ENCODE results near the gene YBX3.

The YBX3 gene

DNA sequence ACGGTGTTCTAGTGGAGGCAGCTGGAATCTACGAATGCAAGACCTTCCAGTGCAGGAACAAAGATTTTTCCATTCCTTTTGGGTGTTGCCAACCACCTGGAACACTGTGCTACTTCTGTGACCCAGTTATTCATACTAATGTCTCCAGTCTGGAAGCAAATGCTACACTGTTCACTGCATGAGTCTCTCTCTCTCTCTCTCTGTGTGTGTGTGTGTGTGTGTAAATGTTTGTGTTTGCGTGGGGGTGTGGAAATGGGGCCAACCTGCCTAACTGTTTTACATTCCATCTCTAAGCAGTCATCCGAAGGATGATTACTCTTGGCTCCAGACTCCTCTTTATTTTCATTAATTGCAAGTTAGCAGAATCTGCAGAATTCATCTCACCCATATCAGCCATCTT lies 29.9 kb upstream of the YBX3 start:
- WGBS (ENCODE audit: extremely low coverage, insufficient coverage, insufficient read length) = no CpG with 5 or more reads among the region's 4 CpGs
- no peak overlapping the region for H2BK12ac ChIP-seq (ENCODE audit: low read length)
- no peak overlapping the region for H3K4me3 ChIP-seq (ENCODE audit: low read depth, low read length)
- H3K4ac ChIP-seq (ENCODE audit: low read depth, low read length) = no peak overlapping the region
- no peak overlapping the region for H3K18ac ChIP-seq (ENCODE audit: low read length)
- H3K4me1 ChIP-seq (ENCODE audit: control insufficient read depth in 1 of 2, insufficient read depth in 2 of 2, low read length in 2 of 2) = no peaks in the 10 kb centered on the region
- no peaks in the 10 kb centered on the region for H3K79me1 ChIP-seq (ENCODE audit: low read length)
- H4K91ac ChIP-seq (ENCODE audit: low read depth, low read length) = no peak overlapping the region
- H3K23ac ChIP-seq (ENCODE audit: low read length) = no peak overlapping the region
- H2BK5ac ChIP-seq (ENCODE audit: low read depth, low read length, poor library complexity) = no peak overlapping the region
- H3K79me2 ChIP-seq (ENCODE audit: control insufficient read depth, insufficient read depth, low read length, poor library complexity) = no peaks in the 10 kb centered on the region
- no peak overlapping the region for H3K4me2 ChIP-seq (ENCODE audit: low read length)
- H3K27me3 ChIP-seq (ENCODE audit: insufficient read depth, low read length) = no peaks in the 10 kb centered on the region
- H3K14ac ChIP-seq (ENCODE audit: low read length) = no peak overlapping the region
- no peak overlapping the region for H4K8ac ChIP-seq (ENCODE audit: low read depth, low read length)
- H2AK5ac ChIP-seq (ENCODE audit: low read length) = no peak overlapping the region
- H2AFZ ChIP-seq (ENCODE audit: insufficient read depth, low read length, poor library complexity) = no peak overlapping the region
- no peaks in the 10 kb centered on the region for H3K36me3 ChIP-seq (ENCODE audit: control insufficient read depth in 1 of 2, insufficient read depth in 2 of 2, low read length in 2 of 2)
- no peak overlapping the region for H3K9ac ChIP-seq (ENCODE audit: low read length)
- H2BK120ac ChIP-seq (ENCODE audit: insufficient read depth, low read length, poor library complexity) = no peak overlapping the region
- peaks cover 4% of the 10 kb centered on the region for H3K9me3 ChIP-seq (ENCODE audit: insufficient read depth, low read depth, low read length)
- H3K27ac ChIP-seq (ENCODE audit: low read depth, low read length) = no peak overlapping the region
- no peak overlapping the region for H4K12ac ChIP-seq (ENCODE audit: low read depth, low read length)
- peak in 1 of 2 donors; percentile 11 for DNase-seq

- DNase-seq = peak in 1 of 2 donors; percentile 4
- Histone ChIP-seq H3K9ac (ENCODE audit: low read length) (no peak overlapping the region), H3K79me2 (ENCODE audit: control insufficient read depth, insufficient read depth, low read length, poor library complexity) (no peaks in the 10 kb centered on the region), H3K4ac (ENCODE audit: low read depth, low read length) (no peak overlapping the region), H3K18ac (ENCODE audit: low read length) (no peak overlapping the region), H3K14ac (ENCODE audit: low read length) (no peak overlapping the region), H3K23ac (ENCODE audit: low read length) (no peak overlapping the region), H4K12ac (ENCODE audit: low read depth, low read length) (no peak overlapping the region), H2BK12ac (ENCODE audit: low read length) (no peak overlapping the region), H4K91ac (ENCODE audit: low read depth, low read length) (no peak overlapping the region), H3K4me2 (ENCODE audit: low read length) (no peak overlapping the region), H3K9me3 (ENCODE audit: insufficient read depth, low read depth, low read length) (peaks cover 4% of the 10 kb centered on the region), H3K79me1 (ENCODE audit: low read length) (no peaks in the 10 kb centered on the region), H3K27me3 (ENCODE audit: insufficient read depth, low read length) (no peaks in the 10 kb centered on the region), H2BK120ac (ENCODE audit: insufficient read depth, low read length, poor library complexity) (no peak overlapping the region), H2AFZ (ENCODE audit: insufficient read depth, low read length, poor library complexity) (no peak overlapping the region), H2AK5ac (ENCODE audit: low read length) (no peak overlapping the region), H3K36me3 (ENCODE audit: control insufficient read depth in 1 of 2, insufficient read depth in 2 of 2, low read length in 2 of 2) (no peaks in the 10 kb centered on the region), H2BK5ac (ENCODE audit: low read depth, low read length, poor library complexity) (no peak overlapping the region), H3K4me1 (ENCODE audit: control insufficient read depth in 1 of 2, insufficient read depth in 2 of 2, low read length in 2 of 2) (no peaks in the 10 kb centered on the region), H3K27ac (ENCODE audit: low read depth, low read length) (no peak overlapping the region), H4K8ac (ENCODE audit: low read depth, low read length) (no peak overlapping the region), H3K4me3 (ENCODE audit: low read depth, low read length) (no peak overlapping the region)
- WGBS (ENCODE audit: extremely low coverage, insufficient coverage, insufficient read length) = no CpG with 5 or more reads among the region's 4 CpGs
Measured at GRCh38 chr12:10750385-10750727, 27.2 kb upstream of the YBX3 start.

DNA sequence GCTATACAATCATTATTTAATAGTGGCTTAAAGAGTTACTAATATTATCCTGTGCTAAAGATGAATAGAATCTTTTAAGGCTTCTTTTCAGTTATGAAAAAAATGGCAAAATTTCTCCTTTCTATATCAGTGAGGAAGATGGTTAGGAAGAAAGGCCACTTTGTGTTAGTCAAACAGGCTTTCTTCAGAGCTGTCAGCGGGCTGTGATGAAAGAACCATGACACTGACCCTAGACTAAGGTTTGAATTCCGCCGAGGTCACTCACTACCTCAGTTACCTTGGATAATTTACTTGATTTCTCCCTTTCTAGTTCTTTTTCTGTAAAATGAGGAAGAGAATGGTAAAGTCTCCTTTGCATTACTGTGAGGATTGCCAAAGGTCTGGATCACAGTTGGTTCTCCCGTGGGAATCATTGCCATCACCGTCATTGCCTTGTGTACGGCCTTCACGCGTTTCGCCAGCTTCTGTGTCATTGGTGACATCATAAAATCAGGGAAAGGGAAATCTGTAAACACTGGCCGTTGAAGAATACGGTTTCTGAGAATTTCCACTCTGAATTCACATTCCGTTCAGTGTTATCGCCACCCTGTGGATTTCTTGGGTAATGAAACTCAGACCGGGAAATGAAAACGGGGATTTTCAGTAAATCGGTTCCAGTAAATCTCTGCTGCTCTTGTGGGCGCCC lies 26.7 kb upstream of the YBX3 start:
- Histone ChIP-seq H2AK5ac (ENCODE audit: low read length) (no peak overlapping the region), H3K79me2 (ENCODE audit: control insufficient read depth, insufficient read depth, low read length, poor library complexity) (no peaks in the 10 kb centered on the region)

DNA sequence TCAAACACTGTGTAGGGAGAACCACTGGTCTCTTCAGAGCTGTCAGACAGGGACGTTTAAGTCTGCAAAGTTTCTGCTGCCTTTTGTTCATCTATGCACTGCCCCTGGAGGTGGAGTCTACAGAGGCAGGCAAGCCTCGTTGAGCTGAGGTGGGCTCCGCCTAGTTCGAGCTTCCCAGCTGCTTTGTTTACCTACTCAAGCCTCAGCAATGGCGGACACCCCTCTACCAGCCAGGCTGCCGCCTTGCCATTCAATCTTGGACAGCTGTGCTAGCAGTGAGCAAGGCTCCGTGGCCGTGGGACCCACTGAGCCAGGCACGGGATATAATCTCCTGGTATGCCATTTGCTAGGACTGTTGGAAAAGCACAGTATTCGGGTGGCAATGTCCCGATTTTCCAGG lies 24.6 kb upstream of the YBX3 start:
- Histone ChIP-seq H3K27ac (ENCODE audit: low read depth, low read length) (no peak overlapping the region), H3K27me3 (ENCODE audit: insufficient read depth, low read length) (no peaks in the 10 kb centered on the region), H3K9ac (ENCODE audit: low read length) (no peak overlapping the region), H3K4me1 (ENCODE audit: control insufficient read depth in 1 of 2, insufficient read depth in 2 of 2, low read length in 2 of 2) (no peaks in the 10 kb centered on the region), H3K4ac (ENCODE audit: low read depth, low read length) (no peak overlapping the region), H4K91ac (ENCODE audit: low read depth, low read length) (no peak overlapping the region), H3K9me3 (ENCODE audit: insufficient read depth, low read depth, low read length) (no peaks in the 10 kb centered on the region), H2BK5ac (ENCODE audit: low read depth, low read length, poor library complexity) (no peak overlapping the region), H2AFZ (ENCODE audit: insufficient read depth, low read length, poor library complexity) (no peak overlapping the region), H3K18ac (ENCODE audit: low read length) (no peak overlapping the region), H3K4me2 (ENCODE audit: low read length) (no peak overlapping the region), H3K79me2 (ENCODE audit: control insufficient read depth, insufficient read depth, low read length, poor library complexity) (no peaks in the 10 kb centered on the region), H3K23ac (ENCODE audit: low read length) (no peak overlapping the region), H3K14ac (ENCODE audit: low read length) (no peak overlapping the region), H2BK12ac (ENCODE audit: low read length) (no peak overlapping the region), H4K12ac (ENCODE audit: low read depth, low read length) (no peak overlapping the region), H4K8ac (ENCODE audit: low read depth, low read length) (no peak overlapping the region), H3K79me1 (ENCODE audit: low read length) (no peaks in the 10 kb centered on the region), H2BK120ac (ENCODE audit: insufficient read depth, low read length, poor library complexity) (no peak overlapping the region), H3K36me3 (ENCODE audit: control insufficient read depth in 1 of 2, insufficient read depth in 2 of 2, low read length in 2 of 2) (no peaks in the 10 kb centered on the region), H2AK5ac (ENCODE audit: low read length) (no peak overlapping the region), H3K4me3 (ENCODE audit: low read depth, low read length) (no peak overlapping the region)
- no peak for DNase-seq
- no CpG with 5 or more reads among the region's 11 CpGs for WGBS (ENCODE audit: extremely low coverage, insufficient coverage, insufficient read length)

More for the DNA sequence above, 26.7 kb upstream of the YBX3 start:
- Histone ChIP-seq H2BK120ac (ENCODE audit: insufficient read depth, low read length, poor library complexity) (no peak overlapping the region), H3K14ac (ENCODE audit: low read length) (no peak overlapping the region), H3K27ac (ENCODE audit: low read depth, low read length) (no peak overlapping the region), H3K9me3 (ENCODE audit: insufficient read depth, low read depth, low read length) (no peaks in the 10 kb centered on the region), H3K4me2 (ENCODE audit: low read length) (peak overlapping the region; percentile 70), H4K12ac (ENCODE audit: low read depth, low read length) (no peak overlapping the region), H3K9ac (ENCODE audit: low read length) (no peak overlapping the region), H3K4me3 (ENCODE audit: low read depth, low read length) (no peak overlapping the region), H2AFZ (ENCODE audit: insufficient read depth, low read length, poor library complexity) (no peak overlapping the region), H3K79me1 (ENCODE audit: low read length) (no peaks in the 10 kb centered on the region), H3K18ac (ENCODE audit: low read length) (no peak overlapping the region), H3K4ac (ENCODE audit: low read depth, low read length) (no peak overlapping the region), H4K91ac (ENCODE audit: low read depth, low read length) (no peak overlapping the region), H3K23ac (ENCODE audit: low read length) (no peak overlapping the region), H3K4me1 (ENCODE audit: control insufficient read depth in 1 of 2, insufficient read depth in 2 of 2, low read length in 2 of 2) (no peaks in the 10 kb centered on the region), H3K36me3 (ENCODE audit: control insufficient read depth in 1 of 2, insufficient read depth in 2 of 2, low read length in 2 of 2) (no peaks in the 10 kb centered on the region), H2BK5ac (ENCODE audit: low read depth, low read length, poor library complexity) (no peak overlapping the region), H2BK12ac (ENCODE audit: low read length) (no peak overlapping the region), H3K27me3 (ENCODE audit: insufficient read depth, low read length) (no peaks in the 10 kb centered on the region), H4K8ac (ENCODE audit: low read depth, low read length) (no peak overlapping the region)
- no CpG with 5 or more reads among the region's 17 CpGs for WGBS (ENCODE audit: extremely low coverage, insufficient coverage, insufficient read length)
- peak; percentile 88 to 99 for DNase-seq
